Activated T-helper 9 cell treated with anti-CD3 and anti-CD28 coated beads, Interleukin-2, amount 50 U/mL, for 16 hours (primary cell): ENCODE data around the gene ADI1.
"Not testable (repeated sequence)": the region's sequence is repeated elsewhere in the genome, so short reads cannot be mapped to it uniquely, and the experiment has no call there.

Experiments
- DNase-seq: peaks from one replicate; pipeline ENCODE4 v3.0.0-alpha.2; 2020; ENCODE audit warnings: low read depth

Gene ADI1

GRCh38 chr2:3462493-3463104 is 56.7 kb downstream of the ADI1 start:
- DNase-seq = no peak

GRCh38 chr2:3461801-3462492 is 57.4 kb downstream of the ADI1 start:
- DNase-seq = no peak

- no peak for DNase-seq
Measured at GRCh38 chr2:3460831-3461800, 58.2 kb downstream of the ADI1 start.

GRCh38 chr2:3460156-3460555 is 59.2 kb downstream of the ADI1 start:
- no peak for DNase-seq

- DNase-seq = no peak
Measured at GRCh38 chr2:3459185-3460015, 59.9 kb downstream of the ADI1 start.

- no peak for DNase-seq
Measured at GRCh38 chr2:3458396-3459184, 60.7 kb downstream of the ADI1 start.

- DNase-seq = no peak
Measured at GRCh38 chr2:3457524-3458395, 61.6 kb downstream of the ADI1 start.

- DNase-seq = no peak
Measured at GRCh38 chr2:3456125-3456524, 63.2 kb downstream of the ADI1 start.

- no peak for DNase-seq
Measured at GRCh38 chr2:3454802-3455201, 64.5 kb downstream of the ADI1 start.

- DNase-seq = not testable (repeated sequence)
Measured at GRCh38 chr2:3454005-3454404, 65.3 kb downstream of the ADI1 start.

GRCh38 chr2:3453190-3453999 is 65.9 kb downstream of the ADI1 start:
- no peak for DNase-seq

GRCh38 chr2:3451926-3452671 is 67.2 kb downstream of the ADI1 start:
- DNase-seq = no peak

GRCh38 chr2:3451169-3451568 is 68.2 kb downstream of the ADI1 start:
- no peak for DNase-seq

- no peak for DNase-seq
Measured at GRCh38 chr2:3450385-3451010, 68.8 kb downstream of the ADI1 start.

GRCh38 chr2:3449936-3450335 is 69.4 kb downstream of the ADI1 start:
- DNase-seq = no peak

- no peak for DNase-seq
Measured at GRCh38 chr2:3449086-3449485, 70.2 kb downstream of the ADI1 start.

- DNase-seq = not testable (repeated sequence)
Measured at GRCh38 chr2:3448441-3448911, 70.9 kb downstream of the ADI1 start.

- DNase-seq = no peak
Measured at GRCh38 chr2:3447789-3448317, 71.5 kb downstream of the ADI1 start.
